ENCODE measurements around the gene DMD.

DMD gene

GRCh38 chrX:32514986-32515385 is 696.4 kb downstream of the DMD start:
- DNase-seq (ENCODE audit: low read depth) = no peak
- no peak for TF ChIP-seq CTCF (conservative IDR thresholded peaks at IDR 0.05; ENCODE audit: control insufficient read depth, insufficient read depth, low read depth, low read length)
- no peak overlapping the region for H3K4me3 ChIP-seq (ENCODE audit: control insufficient read depth, low read depth, low read length)

- DNase-seq (ENCODE audit: low read depth) = no peak
- TF ChIP-seq CTCF (conservative IDR thresholded peaks at IDR 0.05; ENCODE audit: control insufficient read depth, insufficient read depth, low read depth, low read length) = no peak
- no peak overlapping the region for H3K4me3 ChIP-seq (ENCODE audit: control insufficient read depth, low read depth, low read length)
These were observed 709.7 kb downstream of the DMD start for GRCh38 chrX:32501606-32502005.

- H3K4me3 ChIP-seq (ENCODE audit: control insufficient read depth, low read depth, low read length) = no peak overlapping the region
- DNase-seq (ENCODE audit: low read depth) = no peak
- no peak for TF ChIP-seq CTCF (conservative IDR thresholded peaks at IDR 0.05; ENCODE audit: control insufficient read depth, insufficient read depth, low read depth, low read length)
These were observed 714.7 kb downstream of the DMD start for GRCh38 chrX:32496671-32497070.

GRCh38 chrX:32495855-32496254 is 715.5 kb downstream of the DMD start:
- H3K4me3 ChIP-seq (ENCODE audit: control insufficient read depth, low read depth, low read length) = no peak overlapping the region
- no peak for TF ChIP-seq CTCF (conservative IDR thresholded peaks at IDR 0.05; ENCODE audit: control insufficient read depth, insufficient read depth, low read depth, low read length)
- DNase-seq (ENCODE audit: low read depth) = no peak

DNA sequence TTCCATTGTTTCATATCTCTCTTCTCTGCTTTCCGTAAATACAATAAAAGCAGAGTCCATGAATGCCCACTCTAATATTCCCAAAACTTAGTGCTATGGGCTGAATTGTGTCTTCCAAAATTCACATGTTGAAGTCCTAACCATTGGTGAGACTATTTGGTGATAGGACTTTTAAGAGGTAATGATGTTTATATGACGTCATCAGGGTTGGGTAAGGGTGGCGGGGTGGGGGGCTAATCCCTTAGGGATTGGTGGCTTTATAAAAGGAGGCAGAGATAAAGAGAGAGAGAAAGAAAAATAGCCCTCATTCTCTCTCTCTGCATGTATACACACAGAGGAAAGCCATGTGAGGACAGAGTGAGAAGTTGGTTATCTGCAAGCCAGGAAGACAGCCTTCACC is 722.2 kb downstream of the DMD start:
- no peak for DNase-seq (ENCODE audit: low read depth)
- no peak overlapping the region for H3K4me3 ChIP-seq (ENCODE audit: control insufficient read depth, low read depth, low read length)
- no peak for TF ChIP-seq CTCF (conservative IDR thresholded peaks at IDR 0.05; ENCODE audit: control insufficient read depth, insufficient read depth, low read depth, low read length)

DNA sequence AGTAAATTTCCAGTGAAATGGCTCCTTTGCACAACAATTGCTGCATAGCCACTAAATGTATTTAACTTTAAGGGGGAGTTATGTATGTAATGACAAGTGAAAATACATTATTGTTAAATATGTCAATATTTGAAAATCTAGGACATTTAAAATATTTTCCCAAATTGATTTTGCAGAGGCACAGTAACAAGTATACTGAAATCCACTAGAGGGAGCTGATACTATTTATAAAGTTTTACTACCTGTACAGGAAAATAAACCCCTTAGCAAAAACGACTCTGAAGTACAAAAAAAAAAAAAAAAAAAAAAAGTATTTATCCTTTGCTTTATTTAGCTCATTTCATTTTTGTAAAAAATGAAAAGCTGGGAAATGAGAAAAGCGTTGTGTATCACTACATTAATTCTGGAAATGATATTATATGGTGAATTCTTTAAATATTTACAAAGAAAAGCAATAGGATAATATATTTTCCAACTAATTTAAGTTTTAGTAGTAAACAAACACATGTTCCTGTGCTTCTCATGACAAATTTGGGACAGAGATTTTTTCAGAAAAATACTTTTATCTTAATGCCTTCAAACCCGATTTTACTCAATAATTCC is 727.7 kb downstream of the DMD start:
- TF ChIP-seq CTCF (conservative IDR thresholded peaks at IDR 0.05; ENCODE audit: control insufficient read depth, insufficient read depth, low read depth, low read length) = peak; percentile 30
- no peak for DNase-seq (ENCODE audit: low read depth)
- no peak overlapping the region for H3K4me3 ChIP-seq (ENCODE audit: control insufficient read depth, low read depth, low read length)

DNA sequence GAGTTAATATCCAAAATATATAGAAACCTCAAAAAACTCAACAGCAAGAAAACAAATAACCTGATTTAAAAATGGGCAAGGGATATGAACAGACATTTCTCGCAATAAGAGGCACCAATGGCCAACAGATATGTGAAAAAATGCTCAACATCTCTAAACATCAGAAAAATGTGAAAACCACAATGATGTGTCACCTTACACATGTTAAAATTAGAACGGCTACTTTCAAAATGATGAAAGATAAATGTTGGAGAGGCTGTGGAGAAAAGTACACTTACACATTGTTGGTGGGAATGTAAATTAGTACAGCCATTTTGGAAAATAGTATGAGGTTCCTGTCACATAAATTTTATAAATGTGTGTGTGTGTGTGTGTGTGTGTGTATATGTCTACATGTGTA is 731.3 kb downstream of the DMD start:
- TF ChIP-seq CTCF (conservative IDR thresholded peaks at IDR 0.05; ENCODE audit: control insufficient read depth, insufficient read depth, low read depth, low read length) = no peak

More for the DNA sequence above, 731.3 kb downstream of the DMD start:
- H3K4me3 ChIP-seq (ENCODE audit: control insufficient read depth, low read depth, low read length) = no peak overlapping the region
- DNase-seq (ENCODE audit: low read depth) = no peak

Data from fibroblast of mammary gland (primary cell).